ENCODE results near the gene DAP.

DNA sequence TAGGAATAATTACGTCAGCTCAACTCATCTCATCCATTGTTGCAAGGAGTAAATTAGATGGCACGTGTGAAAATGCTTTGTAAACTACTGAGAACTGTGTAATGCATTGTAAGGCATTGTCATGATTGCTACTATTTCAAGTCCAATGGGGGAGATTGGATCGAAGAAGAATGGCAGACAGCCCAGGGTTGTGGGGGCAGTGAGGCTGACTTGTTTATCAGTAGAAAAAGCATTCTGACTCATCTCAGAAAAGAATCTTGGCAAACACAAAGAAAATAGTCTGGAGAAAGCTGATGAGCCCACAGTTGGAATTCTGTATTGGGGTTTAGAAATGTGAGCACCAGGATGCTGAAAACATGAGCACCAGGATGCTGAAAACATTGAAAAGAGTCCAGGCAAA is 28.0 kb upstream of the DAP start:
- TF ChIP-seq CTCF (optimal IDR thresholded peaks at IDR 0.05 in 1 of 3, IDR thresholded peaks at IDR 0.05 in 1 of 3, conservative IDR thresholded peaks at IDR 0.05 in 1 of 3; ENCODE audit: extremely low read depth in 1 of 3, insufficient read depth in 2 of 3, low read length in 3 of 3) = no peak
- TF ChIP-seq EZH2 (IDR thresholded peaks at IDR 0.05; ENCODE audit: low read length) = no peak

Data from keratinocyte (primary cell).